T-cell (primary cell): ENCODE results near the gene CLASP1. TPM values are rescaled to one million over a fixed set of nuclear protein-coding genes. Genes with fewer than 3 reads are reported as not detected.

Source experiments
- ATAC-seq, 4 experiments: fragments of 200-7000 bp in 3 of 4; fragments of 150-1000 bp in 1 of 4; cut with Tn5 transposase; replicated peaks in 1 of 4; 1 replicate in 3 of 4; 2 replicates in 1 of 4; pipeline ENCODE4 v1.10.0; 2021; ENCODE audit warnings: moderate library complexity in 3 of 4, mild to moderate bottlenecking in 2 of 4, moderate number of reproducible peaks in 1 of 4
- CTCF ChIA-PET, 2 donors: fragments of 300-600 bp; sonication (Branson Sonifier 250); formaldehyde crosslinking; loops; one replicate each; lab custom pipeline; 2022; ENCODE audit warnings: antibody characterized with exemption in 2 of 2; lab: Charles Lee
- POLR2A ChIA-PET, 2 donors: fragments of 300-600 bp; sonication (Branson Sonifier 250); formaldehyde crosslinking; loops; one replicate each; lab custom pipeline; 2022; ENCODE audit warnings: antibody characterized with exemption in 2 of 2; lab: Charles Lee
- DNase-seq, 35 experiments: peaks; one replicate each; pipeline versions ENCODE4 v3.0.0 to v3.0.0-alpha.2; 2013 to 2023
- H3K27ac ChIP-seq: one replicate; pipeline ENCODE4 v1.5.1; 2013; ENCODE audit warnings: low read length
- H3K27me3 ChIP-seq, 2 experiments: replicated peaks in 1 of 2; 1 replicate in 1 of 2; 2 replicates in 1 of 2; pipeline versions ENCODE4 v1.6.1 to v1.7.0; 2013; ENCODE audit warnings: low read length in 1 of 2, mixed read lengths in 1 of 2; ENCODE audit not compliant: control insufficient read depth in 2 of 2, insufficient read depth in 2 of 2; ENCODE audit errors: extremely low read depth in 1 of 2
- H3K36me3 ChIP-seq, 2 donors: 1 replicate in 1 of 2; 2 replicates in 1 of 2; pipeline versions ENCODE4 v1.6.1 to v1.7.0; 2013; ENCODE audit warnings: low read length in 1 of 2; ENCODE audit not compliant: control insufficient read depth in 2 of 2, insufficient read depth in 1 of 2; ENCODE audit errors: extremely low read depth in 1 of 2
- H3K4me1 ChIP-seq, 2 experiments: 1 replicate in 1 of 2; 2 replicates in 1 of 2; pipeline versions ENCODE4 v1.6.1 to v1.7.0; 2013; ENCODE audit warnings: low read length in 2 of 2, mixed read lengths in 1 of 2; ENCODE audit not compliant: insufficient read depth in 2 of 2, control insufficient read depth in 1 of 2; ENCODE audit errors: extremely low read depth in 1 of 2
- H3K4me3 ChIP-seq, 2 donors: 1 replicate in 1 of 2; 2 replicates in 1 of 2; pipeline versions ENCODE4 v1.5.1 to v1.7.0; 2013; ENCODE audit warnings: mild to moderate bottlenecking in 2 of 2, low read length in 1 of 2, moderate library complexity in 1 of 2; ENCODE audit not compliant: control insufficient read depth in 1 of 2; ENCODE audit errors: extremely low read depth in 1 of 2
- H3K9me3 ChIP-seq: 2 replicates; pipeline ENCODE4 v1.7.0; 2013
- H3K27ac Mint-ChIP-seq, 2 donors: one replicate each; pipeline ENCODE4 v1.8.0; 2020 to 2021; ENCODE audit warnings: mild to moderate bottlenecking in 2 of 2, mixed read lengths in 2 of 2
- H3K27me3 Mint-ChIP-seq, 2 donors: one replicate each; pipeline ENCODE4 v1.8.0; 2021 to 2022; ENCODE audit warnings: mixed read lengths in 2 of 2
- H3K36me3 Mint-ChIP-seq: one replicate; pipeline ENCODE4 v1.8.0; 2021; ENCODE audit warnings: mixed read lengths
- H3K4me1 Mint-ChIP-seq, 3 donors: one replicate each; pipeline ENCODE4 v1.8.0; 2020 to 2022; ENCODE audit warnings: mixed read lengths in 3 of 3, mild to moderate bottlenecking in 1 of 3
- H3K4me3 Mint-ChIP-seq, 3 donors: one replicate each; pipeline ENCODE4 v1.8.0; 2020 to 2022; ENCODE audit warnings: mild to moderate bottlenecking in 3 of 3, mixed read lengths in 3 of 3, moderate library complexity in 3 of 3
- H3K9me3 Mint-ChIP-seq, 3 donors: one replicate each; pipeline ENCODE4 v1.8.0; 2020 to 2022; ENCODE audit warnings: mixed read lengths in 3 of 3
- WGBS: methylation state at CpG from one replicate; pipeline ENCODE4 v1.1.5; 2013; ENCODE audit warnings: missing lambda C conversion rate; ENCODE audit not compliant: insufficient coverage; 5-methylcytosine and 5-hydroxymethylcytosine counted together
- total RNA-seq, 35 experiments: library from RNA in 6 of 35; stranded (reverse) in 6 of 35; fragments of 120-200 nt in 1 of 35; gene quantifications; one replicate each; pipeline versions ENCODE4 v1.2.1 to v1.2.4 and lab custom pipeline; 2013 to 2026

The CLASP1 gene
- total RNA-seq, 5 donors from 2014 or later (not counting 1 experiment from before 2014, with no cell fraction given), result 57.8 to 72.8 (median 65.1) TPM

DNA sequence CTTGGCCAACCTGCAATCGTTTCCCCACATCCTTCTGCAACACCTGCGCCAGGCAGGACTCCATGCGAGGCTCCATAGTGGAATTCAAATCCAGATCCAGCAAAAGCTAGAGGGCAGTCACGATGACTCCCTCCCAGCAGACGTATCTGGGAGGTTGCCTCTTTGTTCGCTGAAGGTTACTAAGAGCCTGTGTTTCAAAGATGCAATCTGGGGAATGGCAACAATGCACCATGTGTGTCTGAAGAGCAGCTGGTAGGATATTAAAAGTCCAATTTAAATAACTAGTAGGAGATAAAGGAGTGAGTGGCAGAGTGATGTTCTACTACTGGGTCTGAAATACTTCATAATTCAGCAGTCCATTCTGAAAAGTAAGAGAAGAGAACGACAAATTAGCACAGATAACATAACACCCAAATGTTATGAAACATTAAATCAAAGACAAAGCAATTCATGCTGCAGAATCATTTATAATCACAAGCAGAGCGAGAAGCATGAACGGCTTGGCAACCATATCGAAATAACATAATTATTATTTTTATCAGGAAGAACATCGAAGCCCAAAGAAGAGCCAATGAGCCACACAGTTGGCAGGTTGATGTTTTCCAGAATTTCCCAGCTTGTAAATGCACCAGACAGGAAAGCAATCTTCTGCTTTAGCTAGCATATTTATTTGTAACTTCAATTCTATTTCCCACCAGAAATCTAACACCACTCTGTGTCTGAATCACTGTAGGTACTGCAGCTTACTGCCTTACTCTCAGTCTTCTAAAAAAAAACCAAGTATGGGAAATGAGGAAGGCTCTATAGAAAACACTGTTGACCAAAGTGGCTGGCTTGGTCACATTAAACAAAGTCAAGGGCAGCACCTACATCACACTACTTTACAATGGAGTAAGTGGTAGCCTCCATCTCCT is 43.2 kb downstream of the CLASP1 start:
- ATAC-seq, result no peak
- POLR2A ChIA-PET, result interaction anchor here in 1 of 2 donors (0.5 kb wide), 1 partner anchor 19 kb away, joined by 4 read pairs; no protein-coding TSS in a partner anchor
- H3K4me1 Mint-ChIP-seq, result peaks cover 57 to 62% (median 62%) of the 10 kb centered on the region in 3 donors

DNA sequence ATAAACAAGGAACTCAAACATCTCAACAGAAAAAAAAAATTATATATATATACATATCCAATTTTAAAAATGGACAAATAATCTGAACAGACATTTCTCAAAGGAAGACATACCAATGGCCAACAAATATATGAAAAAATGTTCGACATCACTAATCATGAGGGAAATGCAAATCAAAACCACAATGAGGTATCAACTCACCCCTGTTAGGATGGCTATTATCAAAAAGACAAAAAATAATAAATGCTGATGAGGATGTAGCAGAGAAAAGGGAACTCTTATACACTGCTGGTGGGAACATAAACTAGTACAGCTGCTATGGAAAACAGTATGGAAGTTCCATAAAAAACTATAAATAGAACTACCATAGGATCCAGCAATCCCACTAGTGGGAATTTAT is 46.1 kb downstream of the CLASP1 start:
- H3K27me3 ChIP-seq, result no peaks in the 10 kb centered on the region
- Mint-ChIP-seq H3K36me3 (peaks cover 49% of the 10 kb centered on the region), H3K27ac (no peak overlapping the region), H3K9me3 (no peaks in the 10 kb centered on the region), H3K4me3 (no peak overlapping the region), H3K27me3 (no peaks in the 10 kb centered on the region), H3K4me1 (peaks cover 62 to 65% (median 64%) of the 10 kb centered on the region in 3 donors)
- POLR2A ChIA-PET, result no interaction called here
- H3K9me3 ChIP-seq, result no peaks in the 10 kb centered on the region
- peaks cover 0 to 18% of the 10 kb centered on the region in 2 donors for H3K36me3 ChIP-seq
- no peak overlapping the region for H3K27ac ChIP-seq
- ATAC-seq (no peak), DNase-seq (no peak)
- CTCF ChIA-PET, result no interaction called here
- no peak overlapping the region for H3K4me3 ChIP-seq
- no CpG with 5 or more reads among the region's 1 CpG for WGBS
- H3K4me1 ChIP-seq, result peaks cover 0 to 2% of the 10 kb centered on the region in 2 experiments

More for the DNA sequence above, 43.2 kb downstream of the CLASP1 start:
- CTCF ChIA-PET, result no interaction called here
- Histone ChIP-seq H3K4me3 (no peak overlapping the region), H3K36me3 (peaks cover 0 to 18% of the 10 kb centered on the region in 2 donors), H3K27me3 (no peaks in the 10 kb centered on the region), H3K9me3 (no peaks in the 10 kb centered on the region), H3K4me1 (peaks cover 0 to 5% of the 10 kb centered on the region in 2 experiments), H3K27ac (no peak overlapping the region)
- Mint-ChIP-seq H3K27ac (no peak overlapping the region), H3K4me3 (no peak overlapping the region), H3K9me3 (no peaks in the 10 kb centered on the region), H3K36me3 (peaks cover 47% of the 10 kb centered on the region), H3K27me3 (no peaks in the 10 kb centered on the region)
- 88% methylated on average over 3 of the region's 11 CpGs for WGBS
- DNase-seq, result no peak

DNA sequence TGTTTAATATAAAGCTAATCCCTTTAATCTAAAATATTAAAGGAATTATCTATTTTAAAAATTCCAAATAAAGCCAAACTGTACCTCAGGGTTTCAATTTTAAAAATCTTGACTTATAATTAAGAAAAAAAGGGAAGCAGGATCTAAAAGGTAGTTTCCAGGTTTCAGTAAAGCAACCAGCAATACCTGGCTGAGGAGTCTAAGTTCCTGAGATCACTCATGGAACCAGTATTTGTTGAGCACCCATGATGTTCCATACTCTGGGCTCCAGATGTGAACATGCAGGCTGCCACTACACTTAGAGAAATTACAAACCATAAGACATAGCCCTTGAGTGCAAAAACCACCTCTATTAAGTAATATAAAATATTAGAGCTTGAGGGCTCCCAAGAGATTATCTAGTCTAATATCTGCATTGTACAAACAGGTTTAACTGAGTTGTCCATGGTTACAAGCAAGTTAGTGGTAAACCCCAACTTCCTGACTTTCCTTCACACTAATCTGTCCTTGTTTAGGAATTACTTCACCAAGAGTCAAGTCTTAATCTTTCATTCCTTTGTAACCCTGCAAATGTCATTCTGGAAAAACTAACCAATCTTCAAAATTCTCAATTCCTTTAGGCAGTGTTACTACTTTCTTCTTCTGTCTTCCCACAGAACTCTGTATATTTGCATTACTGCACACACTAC is 49.2 kb downstream of the CLASP1 start:
- no peak overlapping the region for H3K4me3 Mint-ChIP-seq
- Histone ChIP-seq H3K27ac (no peak overlapping the region), H3K4me3 (no peak overlapping the region), H3K36me3 (peaks cover 0 to 6% of the 10 kb centered on the region in 2 donors), H3K4me1 (peaks cover 7 to 15% of the 10 kb centered on the region in 2 experiments), H3K27me3 (no peaks in the 10 kb centered on the region), H3K9me3 (no peaks in the 10 kb centered on the region)
- no peaks in the 10 kb centered on the region for H3K27me3 Mint-ChIP-seq
- peaks cover 64 to 76% (median 72%) of the 10 kb centered on the region in 3 donors for H3K4me1 Mint-ChIP-seq
- DNase-seq (no peak), ATAC-seq (no peak)
- H3K27ac Mint-ChIP-seq, result peak overlapping the region; percentile 34 to 53
- H3K36me3 Mint-ChIP-seq, result peaks cover 32% of the 10 kb centered on the region
- CTCF ChIA-PET, result interaction anchor here (0.5 to 0.6 kb wide), 2 partner anchors 91 to 119 kb away, joined by 3 to 4 read pairs; no protein-coding TSS in a partner anchor
- POLR2A ChIA-PET, result no interaction called here
- H3K9me3 Mint-ChIP-seq, result no peaks in the 10 kb centered on the region

DNA sequence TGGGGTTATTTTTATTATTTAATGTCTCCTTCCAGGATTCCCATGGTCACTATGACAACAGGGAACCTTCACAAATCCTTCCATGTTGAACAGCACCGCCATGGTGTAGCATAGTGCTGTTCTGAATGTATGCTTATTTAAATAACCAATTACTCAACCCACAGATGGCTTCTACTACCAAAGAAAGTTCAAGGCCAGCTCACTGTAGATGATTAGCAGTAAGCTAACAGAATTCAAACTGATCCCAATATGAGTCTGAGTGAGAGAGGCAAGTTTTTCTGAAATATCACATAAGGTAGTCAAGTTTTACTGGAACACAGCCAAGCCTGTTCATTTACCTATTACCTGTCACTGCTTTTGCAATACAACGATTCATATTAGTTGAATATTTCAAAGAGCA is 51.2 kb downstream of the CLASP1 start:
- H3K4me3 Mint-ChIP-seq, result no peak overlapping the region
- Histone ChIP-seq H3K36me3 (no peaks in the 10 kb centered on the region), H3K27me3 (no peaks in the 10 kb centered on the region), H3K4me1 (peaks cover 7 to 15% of the 10 kb centered on the region in 2 experiments), H3K4me3 (no peak overlapping the region), H3K9me3 (no peaks in the 10 kb centered on the region), H3K27ac (no peak overlapping the region)
- ATAC-seq, result no peak
- POLR2A ChIA-PET, result no interaction called here
- CTCF ChIA-PET, result no interaction called here
- peaks cover 14% of the 10 kb centered on the region for H3K36me3 Mint-ChIP-seq
- no peaks in the 10 kb centered on the region for H3K27me3 Mint-ChIP-seq
- no CpG with 5 or more reads among the region's 2 CpGs for WGBS
- DNase-seq, result no peak
- peaks cover 48 to 69% (median 66%) of the 10 kb centered on the region in 3 donors for H3K4me1 Mint-ChIP-seq
- H3K27ac Mint-ChIP-seq, result peak overlapping the region in 1 of 2 donors; percentile 36
- H3K9me3 Mint-ChIP-seq, result no peaks in the 10 kb centered on the region

DNA sequence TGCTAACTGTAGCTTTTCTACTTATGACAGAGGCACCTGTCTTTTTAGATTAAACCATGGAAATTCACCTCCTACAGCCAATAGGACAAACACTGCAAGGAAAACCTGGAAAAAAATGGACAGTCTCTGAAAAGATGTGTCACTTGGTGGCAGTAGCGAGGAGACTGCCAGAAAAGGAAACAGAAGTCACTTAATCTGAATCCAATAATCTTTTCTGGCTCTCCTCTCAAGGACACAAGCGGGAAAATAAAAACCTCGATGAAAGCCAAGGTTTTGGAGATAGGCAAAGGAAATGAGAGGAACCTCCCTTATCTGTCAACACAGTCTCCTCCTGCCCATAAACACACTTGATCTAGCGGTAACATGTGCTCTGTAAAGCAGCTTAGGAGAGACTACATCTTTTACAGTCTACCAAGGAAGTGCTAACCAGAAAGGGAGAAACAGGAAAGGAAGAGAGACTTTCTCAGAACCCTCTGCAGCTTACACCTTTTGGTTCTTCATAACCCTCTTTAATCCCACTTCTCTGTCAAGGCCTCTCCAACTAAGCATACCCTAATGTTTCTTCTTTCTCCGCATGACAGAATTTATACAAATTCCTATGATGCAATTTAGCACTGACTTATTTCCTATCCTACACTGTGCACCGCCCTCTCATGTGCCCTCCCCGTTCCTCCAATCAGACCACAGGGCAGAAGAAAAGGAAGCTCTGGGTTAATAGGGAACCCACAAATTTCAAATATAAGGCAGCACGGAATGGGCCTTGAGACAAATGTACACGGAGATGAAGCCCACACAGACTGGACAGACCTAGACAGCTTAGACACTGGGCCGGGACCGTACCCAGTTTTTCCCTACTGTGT is 52.8 kb downstream of the CLASP1 start:
- H3K9me3 ChIP-seq, result no peaks in the 10 kb centered on the region
- peaks cover 41 to 63% (median 61%) of the 10 kb centered on the region in 3 donors for H3K4me1 Mint-ChIP-seq
- H3K27me3 Mint-ChIP-seq, result no peaks in the 10 kb centered on the region
- H3K27ac Mint-ChIP-seq, result peak overlapping the region; percentile 68 to 70
- POLR2A ChIA-PET, result interaction anchor here in 1 of 2 donors (0.5 kb wide), 1 partner anchor 53 kb away, joined by 3 read pairs; the partner anchor contains the start of gene CLASP1
- H3K36me3 ChIP-seq, result no peaks in the 10 kb centered on the region
- DNase-seq (peak in 4 of 35 experiments; percentile 4 to 26 (median 18)), ATAC-seq (peak; percentile 37 to 80 (median 56))
- peaks cover 5% of the 10 kb centered on the region for H3K36me3 Mint-ChIP-seq
- 67% methylated on average over 5 of the region's 11 CpGs for WGBS
- peak overlapping the region; percentile 4 to 66 (median 61) for H3K4me3 Mint-ChIP-seq
- peaks cover 7 to 15% of the 10 kb centered on the region in 2 experiments for H3K4me1 ChIP-seq
- no peaks in the 10 kb centered on the region for H3K9me3 Mint-ChIP-seq
- H3K4me3 ChIP-seq, result peak overlapping the region in 1 of 2 donors; percentile 33
- CTCF ChIA-PET, result no interaction called here
- H3K27me3 ChIP-seq, result no peaks in the 10 kb centered on the region
- H3K27ac ChIP-seq, result peak overlapping the region; percentile 49
